GM18858 (cell line): Measurements from ENCODE around the gene NRG3.
"Not testable (repeated sequence)": the region's sequence is repeated elsewhere in the genome, so short reads cannot be mapped to it uniquely, and the experiment has no call there.

Experiments
- ATAC-seq: cut with Tn5 transposase; IDR thresholded peaks from one replicate; pipeline ENCODE4 v1.9.1; 2021; ENCODE audit not compliant: unreplicated experiment

Gene NRG3

GRCh38 chr10:81957976-81958375, 83.0 kb downstream of the NRG3 start:
- no peak for ATAC-seq

GRCh38 chr10:81959016-81959415, 84.0 kb downstream of the NRG3 start:
- no peak for ATAC-seq

- no peak for ATAC-seq
Observed at GRCh38 chr10:81961451-81962184, 86.6 kb downstream of the NRG3 start.

GRCh38 chr10:81963606-81964005, 88.6 kb downstream of the NRG3 start:
- ATAC-seq = no peak

- ATAC-seq = no peak
Observed at GRCh38 chr10:81967716-81968115, 92.7 kb downstream of the NRG3 start.

- no peak for ATAC-seq
Observed at GRCh38 chr10:81969136-81969535, 94.1 kb downstream of the NRG3 start.

- ATAC-seq = no peak
Observed at GRCh38 chr10:81978238-81978637, 103.2 kb downstream of the NRG3 start.

- no peak for ATAC-seq
Observed at GRCh38 chr10:81981724-81982123, 106.7 kb downstream of the NRG3 start.

- ATAC-seq = no peak
Observed at GRCh38 chr10:81984428-81984827, 109.4 kb downstream of the NRG3 start.

GRCh38 chr10:81995254-81995653, 120.3 kb downstream of the NRG3 start:
- ATAC-seq = no peak

- ATAC-seq = no peak
Observed at GRCh38 chr10:81996927-81997326, 121.9 kb downstream of the NRG3 start.

GRCh38 chr10:82020999-82021398, 146.0 kb downstream of the NRG3 start:
- ATAC-seq = no peak

- ATAC-seq = no peak
Observed at GRCh38 chr10:82027711-82028110, 152.7 kb downstream of the NRG3 start.

GRCh38 chr10:82037076-82037475, 162.1 kb downstream of the NRG3 start:
- no peak for ATAC-seq

GRCh38 chr10:82038587-82038986, 163.6 kb downstream of the NRG3 start:
- ATAC-seq = no peak

GRCh38 chr10:82040336-82040735, 165.3 kb downstream of the NRG3 start:
- no peak for ATAC-seq

- no peak for ATAC-seq
Observed at GRCh38 chr10:82041018-82041417, 166.0 kb downstream of the NRG3 start.

GRCh38 chr10:82056391-82056790, 181.4 kb downstream of the NRG3 start:
- no peak for ATAC-seq

- ATAC-seq = not testable (repeated sequence)
Observed at GRCh38 chr10:82067192-82067591, 192.2 kb downstream of the NRG3 start.

- ATAC-seq = no peak
Observed at GRCh38 chr10:82068501-82068900, 193.5 kb downstream of the NRG3 start.

GRCh38 chr10:82071231-82071630, 196.2 kb downstream of the NRG3 start:
- peak; percentile 88 for ATAC-seq

GRCh38 chr10:82072124-82072523, 197.1 kb downstream of the NRG3 start:
- no peak for ATAC-seq

GRCh38 chr10:82075605-82076004, 200.6 kb downstream of the NRG3 start:
- ATAC-seq = no peak
